PC-9 (cell line): ENCODE data around the gene CES2. TPM values are rescaled to one million over a fixed set of nuclear protein-coding genes. Genes with fewer than 3 reads are reported as not detected.

ENCODE experiments used
- BruUV-seq: library from RNA; stranded (reverse); fragments of 400-500 nt; replicated peaks from 2 replicates; lab custom pipeline; 2021; lab: Mats Ljungman, UMichigan
- CTCF ChIA-PET: fragments of 300-600 bp; sonication (Branson Sonifier 250); formaldehyde crosslinking; loops from one replicate; lab custom pipeline; 2022; ENCODE audit warnings: antibody characterized with exemption; lab: Charles Lee
- POLR2A ChIA-PET: fragments of 300-600 bp; sonication (Branson Sonifier 250); formaldehyde crosslinking; loops from one replicate; lab custom pipeline; 2022; ENCODE audit warnings: antibody characterized with exemption; ENCODE audit not compliant: unreplicated experiment; lab: Charles Lee
- DNase-seq, 2 experiments: peaks; one replicate each; pipeline versions ENCODE4 v3.0.0 to v3.0.0-alpha.2; 2015 to 2022; ENCODE audit warnings: mixed read lengths in 1 of 2
- H2AFZ ChIP-seq: fragments of 200-600 bp; sonication (generic); 2 replicates; pipeline ENCODE4 v1.8.1; 2017; ENCODE audit warnings: antibody characterized with exemption
- H3F3A ChIP-seq: fragments of 200-600 bp; sonication (generic); 2 replicates; pipeline ENCODE4 v1.8.1; 2017; ENCODE audit warnings: antibody characterized with exemption, mild to moderate bottlenecking, low read depth; ENCODE audit not compliant: insufficient read depth
- H3K27ac ChIP-seq: fragments of 200-600 bp; sonication (generic); 2 replicates; pipeline ENCODE4 v1.6.1; 2016; ENCODE audit warnings: mixed run types
- H3K27me3 ChIP-seq: fragments of 200-600 bp; sonication (generic); 2 replicates; pipeline ENCODE4 v1.6.1; 2016; ENCODE audit warnings: low read depth, mixed run types; ENCODE audit not compliant: insufficient read depth
- H3K36me3 ChIP-seq: fragments of 200-600 bp; sonication (generic); 2 replicates; pipeline ENCODE4 v1.6.1; 2016; ENCODE audit warnings: low read depth, mixed run types
- H3K4me1 ChIP-seq: fragments of 200-600 bp; sonication (generic); replicated peaks from 2 replicates; pipeline ENCODE4 v1.6.1; 2016; ENCODE audit warnings: mixed run types; ENCODE audit not compliant: insufficient read depth
- H3K4me2 ChIP-seq: fragments of 200-600 bp; sonication (generic); 2 replicates; pipeline ENCODE4 v1.6.1; 2017; ENCODE audit warnings: mixed run types
- H3K4me3 ChIP-seq: fragments of 200-600 bp; sonication (generic); 2 replicates; pipeline ENCODE4 v1.6.1; 2016; ENCODE audit warnings: mixed run types
- H3K79me2 ChIP-seq: fragments of 200-600 bp; sonication (generic); 2 replicates; pipeline ENCODE4 v1.6.1; 2017; ENCODE audit warnings: low read depth, mixed run types
- H3K9me2 ChIP-seq: fragments of 200-600 bp; sonication (generic); 2 replicates; pipeline ENCODE4 v1.8.1; 2017; ENCODE audit warnings: mild to moderate bottlenecking; ENCODE audit not compliant: insufficient read depth
- H3K9me3 ChIP-seq: fragments of 200-600 bp; sonication (generic); 2 replicates; pipeline ENCODE4 v1.8.1; 2016; ENCODE audit warnings: low read depth; ENCODE audit not compliant: insufficient read depth
- H4K20me1 ChIP-seq: fragments of 200-600 bp; sonication (generic); 2 replicates; pipeline ENCODE4 v1.8.1; 2017; ENCODE audit not compliant: insufficient read depth
- EZH2 ChIP-seq: fragments of 200-600 bp; sonication (generic); IDR thresholded peaks from 2 replicates; pipeline ENCODE4 v1.8.0; 2017; ENCODE audit warnings: antibody characterized with exemption, low read depth
- intact Hi-C: fragments of 100-400 bp; cut with micrococcal nuclease; formaldehyde crosslinking; loops from one replicate; pipeline ENCODE4 v1.10.0; 2022; ENCODE audit not compliant: unreplicated experiment
- total RNA-seq: library from RNA; stranded (reverse); gene quantifications from 2 replicates; pipeline ENCODE4 v1.2.3, GENCODE V29; 2021
- TF ChIP-seq, protein P1 (sequence below): fragments of 200-600 bp; sonication (generic); conservative IDR thresholded peaks from 2 replicates; pipeline ENCODE4 v1.6.1; 2017; ENCODE audit warnings: mixed run types, antibody characterized with exemption, mild to moderate bottlenecking, moderate library complexity

Gene CES2
- total RNA-seq, 1 experiment from 2014 or later: 32.8 TPM

DNA sequence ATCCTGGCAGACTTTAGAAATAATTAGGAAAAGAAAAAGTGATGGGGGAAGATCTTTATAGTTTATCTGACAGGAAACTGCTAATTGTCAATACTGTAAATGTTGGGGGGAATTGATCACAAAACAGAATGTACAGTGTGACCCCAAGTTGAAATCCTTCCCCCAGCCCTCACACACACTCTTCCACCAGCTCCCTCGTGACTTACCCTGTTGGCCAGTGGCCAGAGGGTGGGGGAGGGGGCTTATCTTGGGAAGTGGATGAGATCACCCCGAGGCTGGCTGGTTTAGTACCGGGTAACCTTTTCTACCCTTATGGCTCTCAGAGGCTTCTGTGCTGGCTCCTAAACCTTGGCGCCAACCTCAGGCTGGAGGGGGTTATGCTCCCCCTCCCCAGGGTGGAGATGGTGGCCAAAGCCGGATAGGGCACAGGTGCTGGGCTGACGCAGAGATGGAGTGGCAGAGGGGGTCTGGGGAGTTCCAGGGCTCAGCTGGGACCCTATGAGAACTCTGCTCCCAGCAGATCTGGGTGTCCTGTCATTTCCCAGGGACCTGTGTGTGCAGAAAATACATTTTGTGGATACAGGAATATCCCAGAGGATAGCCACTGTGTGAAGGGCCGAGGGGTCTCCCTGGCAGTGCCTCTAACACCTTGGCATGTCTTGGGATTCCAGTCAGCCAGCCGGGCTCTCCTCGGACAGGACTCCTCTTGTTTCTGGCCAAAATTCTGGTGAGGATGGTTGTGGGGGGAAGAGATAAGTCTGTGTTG lies 35.2 kb upstream of the CES2 start:
- H3F3A ChIP-seq: peaks cover 11% of the 10 kb centered on the region; the same call in 1 of the 2 replicates
- peaks cover 35% of the 10 kb centered on the region for H3K4me1 ChIP-seq
- H3K4me2 ChIP-seq: peak overlapping the region; percentile 61
- ChIA-PET CTCF (interaction anchor here (0.7 kb wide), 1 partner anchor 29 kb away, joined by 3 read pairs; no protein-coding TSS in a partner anchor), POLR2A (no interaction called here)
- no peaks in the 10 kb centered on the region for H4K20me1 ChIP-seq
- H3K9me3 ChIP-seq: no peaks in the 10 kb centered on the region
- peak; percentile 66 to 75 for DNase-seq
- no peaks in the 10 kb centered on the region for H3K27me3 ChIP-seq
- no peak overlapping the region for H3K4me3 ChIP-seq
- intact Hi-C loops: loop anchor here (1.0 to 10.0 kb wide), 2 partner anchors 27 to 565 kb away; no protein-coding TSS in a partner anchor
- no peak overlapping the region for H2AFZ ChIP-seq
- H3K9me2 ChIP-seq: no peaks in the 10 kb centered on the region
- no peaks in the 10 kb centered on the region for H3K79me2 ChIP-seq
- no peaks in the 10 kb centered on the region for H3K36me3 ChIP-seq
- H3K27ac ChIP-seq: peak overlapping the region; percentile 50
- no peak for TF ChIP-seq EZH2
- TF ChIP-seq, protein P1, sequence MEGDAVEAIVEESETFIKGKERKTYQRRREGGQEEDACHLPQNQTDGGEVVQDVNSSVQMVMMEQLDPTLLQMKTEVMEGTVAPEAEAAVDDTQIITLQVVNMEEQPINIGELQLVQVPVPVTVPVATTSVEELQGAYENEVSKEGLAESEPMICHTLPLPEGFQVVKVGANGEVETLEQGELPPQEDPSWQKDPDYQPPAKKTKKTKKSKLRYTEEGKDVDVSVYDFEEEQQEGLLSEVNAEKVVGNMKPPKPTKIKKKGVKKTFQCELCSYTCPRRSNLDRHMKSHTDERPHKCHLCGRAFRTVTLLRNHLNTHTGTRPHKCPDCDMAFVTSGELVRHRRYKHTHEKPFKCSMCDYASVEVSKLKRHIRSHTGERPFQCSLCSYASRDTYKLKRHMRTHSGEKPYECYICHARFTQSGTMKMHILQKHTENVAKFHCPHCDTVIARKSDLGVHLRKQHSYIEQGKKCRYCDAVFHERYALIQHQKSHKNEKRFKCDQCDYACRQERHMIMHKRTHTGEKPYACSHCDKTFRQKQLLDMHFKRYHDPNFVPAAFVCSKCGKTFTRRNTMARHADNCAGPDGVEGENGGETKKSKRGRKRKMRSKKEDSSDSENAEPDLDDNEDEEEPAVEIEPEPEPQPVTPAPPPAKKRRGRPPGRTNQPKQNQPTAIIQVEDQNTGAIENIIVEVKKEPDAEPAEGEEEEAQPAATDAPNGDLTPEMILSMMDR: no peak
- BruUV-seq: no TSS peak

DNA sequence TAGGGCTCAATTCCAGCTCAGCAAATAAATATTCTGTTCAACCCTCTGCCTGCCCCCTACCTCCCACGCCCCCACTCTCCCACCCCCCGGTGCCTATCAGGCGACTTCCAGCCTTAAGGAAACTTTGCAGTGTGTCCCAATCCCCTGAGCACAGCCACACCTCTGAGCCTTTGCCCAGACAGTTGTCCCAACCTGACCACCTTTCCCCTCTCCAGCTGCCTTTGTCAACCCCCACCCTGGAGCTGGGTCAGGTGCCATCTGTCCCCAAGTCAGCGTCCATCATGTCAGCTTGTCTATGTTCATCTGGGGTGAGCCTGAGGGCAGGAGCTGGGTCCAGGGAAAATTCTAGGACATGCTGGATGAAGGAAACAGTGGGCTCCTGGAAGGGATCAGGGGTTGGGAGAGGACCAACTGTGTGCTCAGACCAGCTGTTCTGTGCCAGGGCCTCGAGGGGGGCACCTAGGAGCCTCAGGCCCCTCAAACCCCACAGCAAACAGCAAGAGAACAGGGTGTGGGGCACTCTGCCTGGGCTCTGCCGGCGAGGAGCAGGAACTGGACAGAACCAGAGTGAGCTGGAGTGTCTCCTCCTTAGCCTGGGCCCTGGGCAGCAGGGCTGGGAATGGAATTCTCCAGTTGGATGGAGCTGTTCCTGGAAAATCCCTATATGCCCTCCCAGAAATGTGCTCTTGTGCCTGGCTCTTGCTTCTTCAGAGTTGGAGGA lies 34.4 kb upstream of the CES2 start:
- DNase-seq: no peak
- Histone ChIP-seq H3K36me3 (no peaks in the 10 kb centered on the region), H3K27me3 (no peaks in the 10 kb centered on the region), H3K9me2 (no peaks in the 10 kb centered on the region), H3K9me3 (no peaks in the 10 kb centered on the region), H3K79me2 (no peaks in the 10 kb centered on the region), H2AFZ (no peak overlapping the region), H3K4me3 (no peak overlapping the region), H3K27ac (no peak overlapping the region), H3K4me1 (peaks cover 35% of the 10 kb centered on the region), H4K20me1 (no peaks in the 10 kb centered on the region), H3F3A (peaks cover 11% of the 10 kb centered on the region; the same call in 1 of the 2 replicates), H3K4me2 (0 out of 2 replicates have a peak overlapping the region, but pooled peaks have one; percentile 61)
- TF ChIP-seq, protein P1: no peak
- TF ChIP-seq EZH2: no peak
- no TSS peak for BruUV-seq
- intact Hi-C loops: no loop called here
- CTCF ChIA-PET: interaction anchor here (0.7 kb wide), 1 partner anchor 28 kb away, joined by 3 read pairs; no protein-coding TSS in a partner anchor
- POLR2A ChIA-PET: no interaction called here

DNA sequence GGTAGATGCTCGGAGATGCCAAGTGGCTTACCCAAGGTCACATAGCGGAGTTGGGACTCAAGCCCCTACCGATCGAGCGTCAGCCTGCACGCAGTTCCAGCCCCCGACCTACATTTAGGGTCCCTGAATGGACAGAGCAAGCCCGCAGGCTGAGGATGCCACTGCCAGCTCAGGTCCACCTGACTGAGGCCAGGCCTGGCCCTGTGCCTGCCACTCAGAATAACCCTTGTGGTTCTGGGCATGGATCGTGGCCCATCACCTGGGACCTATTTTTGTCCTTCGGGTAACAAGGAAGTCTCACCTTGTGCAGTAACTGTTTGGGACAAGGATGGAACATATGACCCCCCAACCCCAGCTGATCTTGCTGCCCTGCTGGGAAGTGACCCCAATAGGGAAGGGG lies 33.7 kb upstream of the CES2 start:
- Histone ChIP-seq H3K9me2 (no peaks in the 10 kb centered on the region), H3K9me3 (no peaks in the 10 kb centered on the region), H3K4me2 (no peak overlapping the region), H3K79me2 (no peaks in the 10 kb centered on the region), H3K4me3 (no peak overlapping the region), H4K20me1 (no peaks in the 10 kb centered on the region), H3F3A (peaks cover 11% of the 10 kb centered on the region; the same call in 1 of the 2 replicates), H3K36me3 (no peaks in the 10 kb centered on the region), H2AFZ (no peak overlapping the region), H3K4me1 (peaks cover 32% of the 10 kb centered on the region), H3K27ac (no peak overlapping the region), H3K27me3 (no peaks in the 10 kb centered on the region)
- TF ChIP-seq EZH2: no peak
- TF ChIP-seq, protein P1: no peak
- POLR2A ChIA-PET: no interaction called here
- intact Hi-C loops: no loop called here
- CTCF ChIA-PET: no interaction called here
- no peak for DNase-seq
- no TSS peak for BruUV-seq
